WERI-Rb-1 (cell line): Measurements from ENCODE around the gene CNTRL.
"Not testable (repeated sequence)": the region's sequence is repeated elsewhere in the genome, so short reads cannot be mapped to it uniquely, and the experiment has no call there.

Experiments
- DNase-seq: peaks from one replicate; pipeline ENCODE4 v3.0.0-alpha.2; 2020
- H3K27ac ChIP-seq: fragments of 250-450 bp; sonication (Bioruptor Pico); 2 replicates; pipeline ENCODE4 v1.5.1; 2020; ENCODE audit warnings: mild to moderate bottlenecking, moderate library complexity
- H3K27me3 ChIP-seq: fragments of 250-450 bp; sonication (Bioruptor Pico); 2 replicates; pipeline ENCODE4 v1.5.1; 2021; ENCODE audit warnings: mild to moderate bottlenecking, low read depth, moderate library complexity; ENCODE audit not compliant: insufficient read depth, severe bottlenecking
- H3K36me3 ChIP-seq: fragments of 250-450 bp; sonication (Bioruptor Pico); 2 replicates; pipeline ENCODE4 v1.5.1; 2020; ENCODE audit warnings: mild to moderate bottlenecking, moderate library complexity
- H3K4me3 ChIP-seq: 2 replicates; pipeline ENCODE4 v1.5.1; 2011; ENCODE audit warnings: low read depth, mild to moderate bottlenecking, control low read depth, low read length
- H3K9me3 ChIP-seq: fragments of 250-450 bp; sonication (Bioruptor Pico); 2 replicates; pipeline ENCODE4 v1.5.1; 2021; ENCODE audit warnings: mild to moderate bottlenecking, moderate library complexity; ENCODE audit not compliant: severe bottlenecking
- CTCF ChIP-seq: IDR thresholded peaks from 2 replicates; pipeline ENCODE4 v1.5.1; 2011; ENCODE audit warnings: low read depth, mild to moderate bottlenecking, control low read depth, inconsistent platforms, low read length

The CNTRL gene

GRCh38 chr9:121172726-121173487 lies 98.2 kb downstream of the CNTRL start:
- Histone ChIP-seq H3K36me3 (peaks cover 74% of the 10 kb centered on the region), H3K9me3 (no peaks in the 10 kb centered on the region), H3K4me3 (no peak overlapping the region), H3K27me3 (no peaks in the 10 kb centered on the region), H3K27ac (no peak overlapping the region)
- TF ChIP-seq CTCF: no peak
- DNase-seq: no peak

DNA sequence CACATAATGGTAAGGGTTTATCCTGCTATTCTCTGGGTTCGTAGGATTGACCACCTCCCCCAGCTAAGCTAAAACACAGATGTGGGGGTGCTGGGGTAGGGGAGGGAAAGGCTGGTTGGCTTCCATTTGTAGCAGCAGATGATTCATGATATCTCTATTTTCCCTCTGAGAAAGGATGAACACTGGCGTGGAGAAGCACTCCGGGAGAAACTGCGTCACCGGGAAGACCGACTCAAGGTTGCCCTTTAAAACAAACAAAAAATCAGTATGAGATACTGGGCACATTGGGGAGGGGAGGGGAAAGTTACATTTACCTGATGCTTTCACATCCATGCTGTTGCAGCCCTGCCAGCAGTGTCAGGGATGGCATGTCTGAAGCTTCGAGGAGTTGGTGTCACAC lies 98.7 kb downstream of the CNTRL start:
- no peak overlapping the region for H3K4me3 ChIP-seq
- no peaks in the 10 kb centered on the region for H3K9me3 ChIP-seq
- no peaks in the 10 kb centered on the region for H3K27me3 ChIP-seq
- H3K27ac ChIP-seq: no peak overlapping the region
- peaks cover 72% of the 10 kb centered on the region for H3K36me3 ChIP-seq
- TF ChIP-seq CTCF: no peak
- no peak for DNase-seq

GRCh38 chr9:121178676-121179372 lies 104.1 kb downstream of the CNTRL start:
- no peak for DNase-seq
- Histone ChIP-seq H3K9me3 (no peaks in the 10 kb centered on the region), H3K27me3 (no peaks in the 10 kb centered on the region), H3K4me3 (no peak overlapping the region), H3K36me3 (peaks cover 48% of the 10 kb centered on the region), H3K27ac (no peak overlapping the region)
- TF ChIP-seq CTCF: no peak

GRCh38 chr9:121179373-121179721 lies 104.6 kb downstream of the CNTRL start:
- DNase-seq, H3K4me3 ChIP-seq, H3K27ac ChIP-seq, H3K27me3 ChIP-seq, H3K9me3 ChIP-seq: not testable (repeated sequence)
- peaks cover 42% of the 10 kb centered on the region for H3K36me3 ChIP-seq

GRCh38 chr9:121179930-121180681 lies 105.4 kb downstream of the CNTRL start:
- TF ChIP-seq CTCF: no peak
- H3K27me3 ChIP-seq: no peaks in the 10 kb centered on the region
- no peaks in the 10 kb centered on the region for H3K9me3 ChIP-seq
- DNase-seq: no peak
- no peak overlapping the region for H3K27ac ChIP-seq
- H3K4me3 ChIP-seq: no peak overlapping the region
- H3K36me3 ChIP-seq: peaks cover 42% of the 10 kb centered on the region
